PC-9 (cell line): ENCODE measurements around the gene UBASH3A.

Experiments used
- EZH2 ChIP-seq: fragments of 200-600 bp; sonication (generic); IDR thresholded peaks from 2 replicates; pipeline ENCODE4 v1.8.0; 2017; ENCODE audit warnings: antibody characterized with exemption, low read depth
- TF ChIP-seq, protein P1 (sequence below): fragments of 200-600 bp; sonication (generic); conservative IDR thresholded peaks from 2 replicates; pipeline ENCODE4 v1.6.1; 2017; ENCODE audit warnings: mixed run types, antibody characterized with exemption, mild to moderate bottlenecking, moderate library complexity

DNA sequence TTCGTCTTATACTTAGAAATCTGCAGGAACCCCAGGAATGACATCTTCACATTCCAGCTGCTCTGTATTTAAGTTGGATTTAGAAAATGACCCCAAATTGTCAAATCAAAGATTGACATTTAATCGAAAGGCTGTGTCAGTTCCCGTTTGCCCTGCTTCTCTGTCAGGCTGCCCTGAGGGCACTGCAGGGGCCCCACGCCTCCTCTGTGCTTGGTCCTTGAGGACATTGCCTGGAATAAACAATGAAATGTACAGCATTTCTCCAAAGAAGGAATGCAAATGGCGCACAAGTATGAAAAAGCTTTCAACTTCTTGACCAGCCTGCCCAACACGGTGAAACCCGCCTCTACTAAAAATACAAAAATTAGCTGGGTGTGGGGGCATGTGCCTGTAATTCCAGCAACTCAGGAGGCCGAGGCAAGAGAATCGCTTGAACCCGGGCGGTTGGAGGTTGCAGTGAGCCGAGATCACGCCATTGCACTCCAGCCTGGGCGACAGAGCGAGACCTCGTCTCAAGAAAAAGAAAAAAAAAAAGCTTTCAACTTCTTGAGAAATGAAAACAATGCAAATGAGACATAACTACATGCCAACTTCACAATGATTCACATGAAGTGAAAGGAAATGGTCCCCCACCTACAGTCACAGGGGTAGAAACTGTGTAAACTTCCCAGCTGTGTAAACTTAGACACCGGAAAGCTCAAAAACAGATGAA is 10.8 kb upstream of the UBASH3A start:
- TF ChIP-seq, protein P1, sequence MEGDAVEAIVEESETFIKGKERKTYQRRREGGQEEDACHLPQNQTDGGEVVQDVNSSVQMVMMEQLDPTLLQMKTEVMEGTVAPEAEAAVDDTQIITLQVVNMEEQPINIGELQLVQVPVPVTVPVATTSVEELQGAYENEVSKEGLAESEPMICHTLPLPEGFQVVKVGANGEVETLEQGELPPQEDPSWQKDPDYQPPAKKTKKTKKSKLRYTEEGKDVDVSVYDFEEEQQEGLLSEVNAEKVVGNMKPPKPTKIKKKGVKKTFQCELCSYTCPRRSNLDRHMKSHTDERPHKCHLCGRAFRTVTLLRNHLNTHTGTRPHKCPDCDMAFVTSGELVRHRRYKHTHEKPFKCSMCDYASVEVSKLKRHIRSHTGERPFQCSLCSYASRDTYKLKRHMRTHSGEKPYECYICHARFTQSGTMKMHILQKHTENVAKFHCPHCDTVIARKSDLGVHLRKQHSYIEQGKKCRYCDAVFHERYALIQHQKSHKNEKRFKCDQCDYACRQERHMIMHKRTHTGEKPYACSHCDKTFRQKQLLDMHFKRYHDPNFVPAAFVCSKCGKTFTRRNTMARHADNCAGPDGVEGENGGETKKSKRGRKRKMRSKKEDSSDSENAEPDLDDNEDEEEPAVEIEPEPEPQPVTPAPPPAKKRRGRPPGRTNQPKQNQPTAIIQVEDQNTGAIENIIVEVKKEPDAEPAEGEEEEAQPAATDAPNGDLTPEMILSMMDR, result no peak
- no peak for TF ChIP-seq EZH2
